ENCODE results near the gene ADAM15.
A peak's percentile ranks its signal among the peaks of the same experiment; 100 is the strongest.

DNA sequence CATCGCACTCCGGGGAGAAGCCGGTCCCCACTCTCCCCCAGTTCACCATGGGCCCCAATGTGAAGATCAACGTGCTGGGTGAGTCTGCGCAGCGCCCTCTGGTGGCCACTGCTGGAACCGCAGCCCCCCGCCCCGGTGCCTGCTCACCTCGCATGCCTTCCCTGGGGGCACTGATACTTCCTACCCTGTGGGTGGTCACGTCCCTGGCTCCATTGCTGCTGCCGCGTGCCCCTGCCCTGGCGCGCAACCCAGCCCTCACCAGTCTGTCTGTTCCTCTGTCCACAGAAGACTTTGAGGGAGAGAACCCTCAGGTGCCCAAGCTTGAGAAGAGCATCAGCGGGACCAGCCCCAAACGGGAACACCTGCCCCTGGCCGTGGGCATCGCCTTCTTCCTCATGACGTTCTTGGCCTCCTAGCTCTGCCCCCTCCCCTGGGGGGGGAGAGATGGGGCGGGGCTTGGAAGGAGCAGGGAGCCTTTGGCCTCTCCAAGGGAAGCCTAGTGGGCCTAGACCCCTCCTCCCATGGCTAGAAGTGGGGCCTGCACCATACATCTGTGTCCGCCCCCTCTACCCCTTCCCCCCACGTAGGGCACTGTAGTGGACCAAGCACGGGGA is 35.1 kb downstream of the ADAM15 start:
- TF ChIP-seq, protein P1, sequence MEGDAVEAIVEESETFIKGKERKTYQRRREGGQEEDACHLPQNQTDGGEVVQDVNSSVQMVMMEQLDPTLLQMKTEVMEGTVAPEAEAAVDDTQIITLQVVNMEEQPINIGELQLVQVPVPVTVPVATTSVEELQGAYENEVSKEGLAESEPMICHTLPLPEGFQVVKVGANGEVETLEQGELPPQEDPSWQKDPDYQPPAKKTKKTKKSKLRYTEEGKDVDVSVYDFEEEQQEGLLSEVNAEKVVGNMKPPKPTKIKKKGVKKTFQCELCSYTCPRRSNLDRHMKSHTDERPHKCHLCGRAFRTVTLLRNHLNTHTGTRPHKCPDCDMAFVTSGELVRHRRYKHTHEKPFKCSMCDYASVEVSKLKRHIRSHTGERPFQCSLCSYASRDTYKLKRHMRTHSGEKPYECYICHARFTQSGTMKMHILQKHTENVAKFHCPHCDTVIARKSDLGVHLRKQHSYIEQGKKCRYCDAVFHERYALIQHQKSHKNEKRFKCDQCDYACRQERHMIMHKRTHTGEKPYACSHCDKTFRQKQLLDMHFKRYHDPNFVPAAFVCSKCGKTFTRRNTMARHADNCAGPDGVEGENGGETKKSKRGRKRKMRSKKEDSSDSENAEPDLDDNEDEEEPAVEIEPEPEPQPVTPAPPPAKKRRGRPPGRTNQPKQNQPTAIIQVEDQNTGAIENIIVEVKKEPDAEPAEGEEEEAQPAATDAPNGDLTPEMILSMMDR (conservative IDR thresholded peaks at IDR 0.05; ENCODE audit: low read depth, low read length): peak; percentile 97
- TF ChIP-seq EZH2 (IDR thresholded peaks at IDR 0.05; ENCODE audit: borderline replicate concordance, low read depth, low read length, poor library complexity, severe bottlenecking): no peak
